H1 (cell line): ENCODE data around the gene NTPCR. TPM values are rescaled to one million over a fixed set of nuclear protein-coding genes. Genes with fewer than 3 reads are reported as not detected.

Source experiments
- GTF2F1 ChIP-seq: IDR thresholded peaks from 2 replicates; pipeline ENCODE4 v1.6.1; 2012; ENCODE audit warnings: low read depth, low read length, improper control_type of control experiment, borderline replicate concordance
- HDAC6 ChIP-seq: IDR thresholded peaks from one replicate; pipeline ENCODE4 v1.7.1; 2012; ENCODE audit warnings: low read depth, mild to moderate bottlenecking, inconsistent platforms, low read length, moderate library complexity
- KDM1A ChIP-seq: fragments of 200-600, 300-600 bp; sonication (generic); IDR thresholded peaks from 2 replicates; pipeline ENCODE4 v1.7.1; 2016; ENCODE audit warnings: mild to moderate bottlenecking, low read length, borderline replicate concordance
- MAFK ChIP-seq: IDR thresholded peaks from 2 replicates; pipeline ENCODE4 v1.6.1; 2012; ENCODE audit warnings: low read depth, mild to moderate bottlenecking, improper control_type of control experiment, low read length
- RXRA ChIP-seq: IDR thresholded peaks from 2 replicates; pipeline ENCODE4 v1.6.1; 2011; ENCODE audit warnings: low read depth, mild to moderate bottlenecking, low read length, moderate library complexity; ENCODE audit not compliant: insufficient read depth
- SIRT6 ChIP-seq: IDR thresholded peaks from one replicate; pipeline ENCODE4 v1.7.1; 2012; ENCODE audit warnings: low read length, inconsistent platforms
- TAF1 ChIP-seq: IDR thresholded peaks from 2 replicates; pipeline ENCODE4 v1.6.1; 2011; ENCODE audit warnings: mild to moderate bottlenecking, low read depth, low read length
- TBP ChIP-seq: IDR thresholded peaks from 2 replicates; pipeline ENCODE4 v1.6.1; 2011; ENCODE audit warnings: low read depth, low read length, improper control_type of control experiment
- TEAD4 ChIP-seq: IDR thresholded peaks from 2 replicates; pipeline ENCODE4 v1.6.1; 2012; ENCODE audit warnings: low read depth, low read length, inconsistent platforms, mixed read lengths
- polyA plus RNA-seq, 7 experiments: library from polyadenylated mRNA; depleted of rRNA in 3 of 7; stranded (reverse) in 5 of 7; unstranded in 2 of 7; fragments of >200 nt in 5 of 7; fragments of 200-250 nt in 2 of 7; gene quantifications; 1 replicate in 5 of 7; 2 replicates in 1 of 7; 4 replicates in 1 of 7; pipeline versions ENCODE4 v1.2.1 to v1.2.3, GENCODE V29; 2011 to 2013; ENCODE audit warnings: missing spikeins in 2 of 7, mixed read lengths in 2 of 7
- total RNA-seq: library from RNA; stranded (reverse); fragmentation: NEBNext Ultra II Directional; extraction: Animal tissue kit (Norgen Biotek cat#: 25700); gene quantifications from 2 replicates; pipeline ENCODE4 v1.2.1, GENCODE V29; 2021
- TF ChIP-seq, protein P1 (sequence below): fragments of 300-600 bp; sonication (generic); IDR thresholded peaks from 2 replicates; pipeline ENCODE4 v1.7.1; 2012; ENCODE audit warnings: low read length, moderate library complexity, mild to moderate bottlenecking, inconsistent platforms; ENCODE audit not compliant: insufficient replicate concordance
- TF ChIP-seq, protein P2 (sequence below): IDR thresholded peaks from 2 replicates; pipeline ENCODE4 v1.6.1; 2012; ENCODE audit warnings: inconsistent platforms

NTPCR gene
- total and polyA plus RNA-seq, 2 of the 8 experiments (the other 6 are each of a cell fraction or from before 2014, with no cell fraction given), result 22.6 to 73.1 TPM

DNA sequence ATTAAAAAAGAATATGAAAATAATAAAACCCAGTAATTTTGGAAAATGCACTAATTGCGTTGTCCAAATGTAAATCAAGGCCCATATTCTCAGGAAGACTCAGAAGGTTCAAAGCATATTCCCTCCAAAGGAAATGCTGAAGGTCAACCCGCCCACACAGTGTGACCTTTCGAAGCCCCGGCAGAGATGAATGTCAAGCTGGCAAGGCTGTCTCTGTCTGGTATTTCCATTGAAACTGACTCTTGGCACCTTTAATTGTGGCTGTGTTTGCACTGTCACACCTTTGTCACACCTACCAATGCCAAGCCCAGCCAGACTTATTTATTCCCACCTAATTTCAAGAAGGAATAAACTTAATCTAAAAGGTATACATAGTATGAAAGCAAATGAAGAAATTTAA is 82.5 kb downstream of the NTPCR start (continued):
- TF ChIP-seq, protein P1, sequence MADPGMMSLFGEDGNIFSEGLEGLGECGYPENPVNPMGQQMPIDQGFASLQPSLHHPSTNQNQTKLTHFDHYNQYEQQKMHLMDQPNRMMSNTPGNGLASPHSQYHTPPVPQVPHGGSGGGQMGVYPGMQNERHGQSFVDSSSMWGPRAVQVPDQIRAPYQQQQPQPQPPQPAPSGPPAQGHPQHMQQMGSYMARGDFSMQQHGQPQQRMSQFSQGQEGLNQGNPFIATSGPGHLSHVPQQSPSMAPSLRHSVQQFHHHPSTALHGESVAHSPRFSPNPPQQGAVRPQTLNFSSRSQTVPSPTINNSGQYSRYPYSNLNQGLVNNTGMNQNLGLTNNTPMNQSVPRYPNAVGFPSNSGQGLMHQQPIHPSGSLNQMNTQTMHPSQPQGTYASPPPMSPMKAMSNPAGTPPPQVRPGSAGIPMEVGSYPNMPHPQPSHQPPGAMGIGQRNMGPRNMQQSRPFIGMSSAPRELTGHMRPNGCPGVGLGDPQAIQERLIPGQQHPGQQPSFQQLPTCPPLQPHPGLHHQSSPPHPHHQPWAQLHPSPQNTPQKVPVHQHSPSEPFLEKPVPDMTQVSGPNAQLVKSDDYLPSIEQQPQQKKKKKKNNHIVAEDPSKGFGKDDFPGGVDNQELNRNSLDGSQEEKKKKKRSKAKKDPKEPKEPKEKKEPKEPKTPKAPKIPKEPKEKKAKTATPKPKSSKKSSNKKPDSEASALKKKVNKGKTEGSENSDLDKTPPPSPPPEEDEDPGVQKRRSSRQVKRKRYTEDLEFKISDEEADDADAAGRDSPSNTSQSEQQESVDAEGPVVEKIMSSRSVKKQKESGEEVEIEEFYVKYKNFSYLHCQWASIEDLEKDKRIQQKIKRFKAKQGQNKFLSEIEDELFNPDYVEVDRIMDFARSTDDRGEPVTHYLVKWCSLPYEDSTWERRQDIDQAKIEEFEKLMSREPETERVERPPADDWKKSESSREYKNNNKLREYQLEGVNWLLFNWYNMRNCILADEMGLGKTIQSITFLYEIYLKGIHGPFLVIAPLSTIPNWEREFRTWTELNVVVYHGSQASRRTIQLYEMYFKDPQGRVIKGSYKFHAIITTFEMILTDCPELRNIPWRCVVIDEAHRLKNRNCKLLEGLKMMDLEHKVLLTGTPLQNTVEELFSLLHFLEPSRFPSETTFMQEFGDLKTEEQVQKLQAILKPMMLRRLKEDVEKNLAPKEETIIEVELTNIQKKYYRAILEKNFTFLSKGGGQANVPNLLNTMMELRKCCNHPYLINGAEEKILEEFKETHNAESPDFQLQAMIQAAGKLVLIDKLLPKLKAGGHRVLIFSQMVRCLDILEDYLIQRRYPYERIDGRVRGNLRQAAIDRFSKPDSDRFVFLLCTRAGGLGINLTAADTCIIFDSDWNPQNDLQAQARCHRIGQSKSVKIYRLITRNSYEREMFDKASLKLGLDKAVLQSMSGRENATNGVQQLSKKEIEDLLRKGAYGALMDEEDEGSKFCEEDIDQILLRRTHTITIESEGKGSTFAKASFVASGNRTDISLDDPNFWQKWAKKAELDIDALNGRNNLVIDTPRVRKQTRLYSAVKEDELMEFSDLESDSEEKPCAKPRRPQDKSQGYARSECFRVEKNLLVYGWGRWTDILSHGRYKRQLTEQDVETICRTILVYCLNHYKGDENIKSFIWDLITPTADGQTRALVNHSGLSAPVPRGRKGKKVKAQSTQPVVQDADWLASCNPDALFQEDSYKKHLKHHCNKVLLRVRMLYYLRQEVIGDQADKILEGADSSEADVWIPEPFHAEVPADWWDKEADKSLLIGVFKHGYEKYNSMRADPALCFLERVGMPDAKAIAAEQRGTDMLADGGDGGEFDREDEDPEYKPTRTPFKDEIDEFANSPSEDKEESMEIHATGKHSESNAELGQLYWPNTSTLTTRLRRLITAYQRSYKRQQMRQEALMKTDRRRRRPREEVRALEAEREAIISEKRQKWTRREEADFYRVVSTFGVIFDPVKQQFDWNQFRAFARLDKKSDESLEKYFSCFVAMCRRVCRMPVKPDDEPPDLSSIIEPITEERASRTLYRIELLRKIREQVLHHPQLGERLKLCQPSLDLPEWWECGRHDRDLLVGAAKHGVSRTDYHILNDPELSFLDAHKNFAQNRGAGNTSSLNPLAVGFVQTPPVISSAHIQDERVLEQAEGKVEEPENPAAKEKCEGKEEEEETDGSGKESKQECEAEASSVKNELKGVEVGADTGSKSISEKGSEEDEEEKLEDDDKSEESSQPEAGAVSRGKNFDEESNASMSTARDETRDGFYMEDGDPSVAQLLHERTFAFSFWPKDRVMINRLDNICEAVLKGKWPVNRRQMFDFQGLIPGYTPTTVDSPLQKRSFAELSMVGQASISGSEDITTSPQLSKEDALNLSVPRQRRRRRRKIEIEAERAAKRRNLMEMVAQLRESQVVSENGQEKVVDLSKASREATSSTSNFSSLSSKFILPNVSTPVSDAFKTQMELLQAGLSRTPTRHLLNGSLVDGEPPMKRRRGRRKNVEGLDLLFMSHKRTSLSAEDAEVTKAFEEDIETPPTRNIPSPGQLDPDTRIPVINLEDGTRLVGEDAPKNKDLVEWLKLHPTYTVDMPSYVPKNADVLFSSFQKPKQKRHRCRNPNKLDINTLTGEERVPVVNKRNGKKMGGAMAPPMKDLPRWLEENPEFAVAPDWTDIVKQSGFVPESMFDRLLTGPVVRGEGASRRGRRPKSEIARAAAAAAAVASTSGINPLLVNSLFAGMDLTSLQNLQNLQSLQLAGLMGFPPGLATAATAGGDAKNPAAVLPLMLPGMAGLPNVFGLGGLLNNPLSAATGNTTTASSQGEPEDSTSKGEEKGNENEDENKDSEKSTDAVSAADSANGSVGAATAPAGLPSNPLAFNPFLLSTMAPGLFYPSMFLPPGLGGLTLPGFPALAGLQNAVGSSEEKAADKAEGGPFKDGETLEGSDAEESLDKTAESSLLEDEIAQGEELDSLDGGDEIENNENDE, result no peak
- no peak for TF ChIP-seq KDM1A
- no peak for TF ChIP-seq HDAC6
- no peak for TF ChIP-seq TBP
- no peak for TF ChIP-seq GTF2F1
- TF ChIP-seq, protein P2, sequence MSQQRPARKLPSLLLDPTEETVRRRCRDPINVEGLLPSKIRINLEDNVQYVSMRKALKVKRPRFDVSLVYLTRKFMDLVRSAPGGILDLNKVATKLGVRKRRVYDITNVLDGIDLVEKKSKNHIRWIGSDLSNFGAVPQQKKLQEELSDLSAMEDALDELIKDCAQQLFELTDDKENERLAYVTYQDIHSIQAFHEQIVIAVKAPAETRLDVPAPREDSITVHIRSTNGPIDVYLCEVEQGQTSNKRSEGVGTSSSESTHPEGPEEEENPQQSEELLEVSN, result no peak
- TF ChIP-seq RXRA, result no peak
- TF ChIP-seq MAFK, result no peak
- no peak for TF ChIP-seq SIRT6
- no peak for TF ChIP-seq TAF1
- TF ChIP-seq TEAD4, result no peak
